ENCODE results near the gene SLC49A4.

DNA sequence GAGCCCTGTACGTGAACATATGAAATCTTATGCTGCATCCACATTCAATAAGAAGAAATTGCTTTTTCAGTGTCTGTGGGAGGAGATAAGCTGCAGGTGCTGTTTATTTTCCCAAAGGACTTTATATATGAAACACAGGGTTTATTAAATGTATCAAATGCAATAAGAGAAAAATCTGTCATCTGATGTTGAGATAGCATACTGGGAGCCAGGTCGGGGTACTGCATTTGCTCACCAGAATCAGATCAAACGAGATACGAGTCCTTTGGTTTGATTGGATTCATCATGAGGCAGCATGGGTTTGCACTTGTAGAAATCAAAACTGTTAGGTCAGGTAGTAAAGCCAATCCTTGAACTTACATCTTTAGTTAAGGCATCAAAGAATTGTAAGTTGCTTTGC, 91.4 kb downstream of the SLC49A4 start:
- TF ChIP-seq, protein P1, sequence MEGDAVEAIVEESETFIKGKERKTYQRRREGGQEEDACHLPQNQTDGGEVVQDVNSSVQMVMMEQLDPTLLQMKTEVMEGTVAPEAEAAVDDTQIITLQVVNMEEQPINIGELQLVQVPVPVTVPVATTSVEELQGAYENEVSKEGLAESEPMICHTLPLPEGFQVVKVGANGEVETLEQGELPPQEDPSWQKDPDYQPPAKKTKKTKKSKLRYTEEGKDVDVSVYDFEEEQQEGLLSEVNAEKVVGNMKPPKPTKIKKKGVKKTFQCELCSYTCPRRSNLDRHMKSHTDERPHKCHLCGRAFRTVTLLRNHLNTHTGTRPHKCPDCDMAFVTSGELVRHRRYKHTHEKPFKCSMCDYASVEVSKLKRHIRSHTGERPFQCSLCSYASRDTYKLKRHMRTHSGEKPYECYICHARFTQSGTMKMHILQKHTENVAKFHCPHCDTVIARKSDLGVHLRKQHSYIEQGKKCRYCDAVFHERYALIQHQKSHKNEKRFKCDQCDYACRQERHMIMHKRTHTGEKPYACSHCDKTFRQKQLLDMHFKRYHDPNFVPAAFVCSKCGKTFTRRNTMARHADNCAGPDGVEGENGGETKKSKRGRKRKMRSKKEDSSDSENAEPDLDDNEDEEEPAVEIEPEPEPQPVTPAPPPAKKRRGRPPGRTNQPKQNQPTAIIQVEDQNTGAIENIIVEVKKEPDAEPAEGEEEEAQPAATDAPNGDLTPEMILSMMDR (IDR thresholded peaks at IDR 0.05), result no peak
- no peak for TF ChIP-seq POLR2A (IDR thresholded peaks at IDR 0.05)
